SK-N-SH (cell line): ENCODE data around the gene GRIN2A. TPM values are rescaled to one million over a fixed set of nuclear protein-coding genes. Genes with fewer than 3 reads are reported as not detected.

ENCODE experiments used
- CTCF ChIA-PET: fragments of 300-600, 350-600 bp; formaldehyde crosslinking; extraction: SDS; loops from one replicate; lab custom pipeline; 2021; lab: Yijun Ruan, JAX
- POLR2A ChIA-PET: fragments of 350-600 bp; sonication (Branson Sonifier 250); formaldehyde crosslinking; extraction: SDS; loops from one replicate; lab custom pipeline; 2020; ENCODE audit warnings: antibody characterized with exemption, inconsistent platforms; lab: Yijun Ruan, JAX
- DNase-seq: peaks from one replicate; pipeline ENCODE4 v3.0.0; 2012
- H2AFZ ChIP-seq: fragments of 200-600 bp; sonication (generic); 2 replicates; pipeline ENCODE4 v1.8.1; 2016; ENCODE audit warnings: antibody characterized with exemption, mild to moderate bottlenecking, low read depth
- H3F3A ChIP-seq: fragments of 200-600 bp; sonication (generic); replicated peaks from 2 replicates; pipeline ENCODE3; 2016; ENCODE audit warnings: antibody characterized with exemption, mild to moderate bottlenecking; ENCODE audit not compliant: insufficient read depth
- H3K27ac ChIP-seq, 2 experiments: fragments of 200-500 bp in 1 of 2; fragments of 200-600 bp in 1 of 2; sonication (Bioruptor generic) in 1 of 2; sonication (generic), shearing (Covaris generic) in 1 of 2; 2 replicates each; pipeline versions ENCODE4 v1.5.1 to v1.6.1; 2014 to 2016; ENCODE audit warnings: low read depth in 2 of 2, inconsistent platforms in 1 of 2, low read length in 1 of 2, mild to moderate bottlenecking in 1 of 2, mixed read lengths in 1 of 2
- H3K27me3 ChIP-seq: fragments of 200-600 bp; sonication (generic), shearing (Covaris generic); 2 replicates; pipeline ENCODE4 v1.6.1; 2016; ENCODE audit warnings: mixed run types; ENCODE audit not compliant: insufficient read depth
- H3K36me3 ChIP-seq, 2 experiments: fragments of 200-500 bp in 1 of 2; fragments of 200-600 bp in 1 of 2; sonication (Bioruptor generic) in 1 of 2; sonication (generic) in 1 of 2; replicated peaks in 1 of 2; 2 replicates each; pipeline versions ENCODE3 to v1.5.1; 2014 to 2016; ENCODE audit warnings: low read length in 1 of 2, mild to moderate bottlenecking in 1 of 2; ENCODE audit not compliant: insufficient read depth in 2 of 2, control insufficient read depth in 1 of 2
- H3K4me1 ChIP-seq, 2 experiments: fragments of 200-500 bp in 1 of 2; fragments of 200-600 bp in 1 of 2; sonication (Bioruptor generic) in 1 of 2; sonication (generic), shearing (Covaris generic) in 1 of 2; 2 replicates each; pipeline versions ENCODE4 v1.5.1 to v1.6.1; 2014 to 2016; ENCODE audit warnings: low read depth in 1 of 2, low read length in 1 of 2, mixed run types in 1 of 2; ENCODE audit not compliant: insufficient read depth in 2 of 2, control insufficient read depth in 1 of 2
- H3K4me2 ChIP-seq: fragments of 200-600 bp; sonication (generic), shearing (Covaris generic); 2 replicates; pipeline ENCODE4 v1.6.1; 2017; ENCODE audit warnings: mixed run types
- H3K4me3 ChIP-seq, 2 experiments: fragments of 200-500 bp in 1 of 2; fragments of 200-600 bp in 1 of 2; sonication (Bioruptor generic) in 1 of 2; sonication (generic), shearing (Covaris generic) in 1 of 2; 2 replicates each; pipeline versions ENCODE4 v1.5.1 to v1.8.1; 2014 to 2016; ENCODE audit warnings: low read depth in 2 of 2, inconsistent platforms in 1 of 2, low read length in 1 of 2, mild to moderate bottlenecking in 1 of 2, mixed read lengths in 1 of 2, moderate library complexity in 1 of 2
- H3K79me2 ChIP-seq: fragments of 200-600 bp; sonication (generic); 2 replicates; pipeline ENCODE4 v1.8.1; 2017; ENCODE audit warnings: mild to moderate bottlenecking; ENCODE audit not compliant: insufficient read depth
- H3K9ac ChIP-seq: fragments of 200-600 bp; sonication (generic); 2 replicates; pipeline ENCODE4 v1.6.1; 2017; ENCODE audit warnings: mixed run types
- H3K9me2 ChIP-seq: fragments of 200-600 bp; sonication (generic); 2 replicates; pipeline ENCODE4 v1.6.1; 2017; ENCODE audit warnings: mixed run types
- H3K9me3 ChIP-seq: fragments of 200-600 bp; sonication (generic); 2 replicates; pipeline ENCODE4 v1.6.1; 2017; ENCODE audit warnings: mixed run types, mild to moderate bottlenecking, moderate library complexity
- H4K20me1 ChIP-seq: fragments of 200-600 bp; sonication (generic); 2 replicates; pipeline ENCODE4 v1.6.1; 2017; ENCODE audit warnings: mild to moderate bottlenecking, mixed run types; ENCODE audit not compliant: insufficient read depth
- CHD2 ChIP-seq: fragments of 150-350 bp; IDR thresholded peaks from 2 replicates; pipeline ENCODE4 v1.6.1; 2018; ENCODE audit warnings: low read length; ENCODE audit not compliant: partially characterized antibody
- EP300 ChIP-seq, 2 experiments: IDR thresholded peaks; 2 replicates each; pipeline versions ENCODE4 v1.4.0 to v1.6.1; 2012; ENCODE audit warnings: borderline replicate concordance in 1 of 2, low read depth in 1 of 2, low read length in 1 of 2
- FOXJ3 ChIP-seq: sonication (generic); formaldehyde crosslinking; IDR thresholded peaks from 2 replicates; pipeline ENCODE4 v1.5.1; 2020; ENCODE audit warnings: mild to moderate bottlenecking, missing genetic modification reagents
- FOXM1 ChIP-seq: IDR thresholded peaks from 2 replicates; pipeline ENCODE4 v1.4.0; 2012; ENCODE audit warnings: low read depth, mild to moderate bottlenecking
- GATA2 ChIP-seq: sonication (generic); formaldehyde crosslinking; IDR thresholded peaks from 2 replicates; pipeline ENCODE4 v1.5.0; 2020; ENCODE audit warnings: mild to moderate bottlenecking, missing genetic modification reagents
- IRF3 ChIP-seq: fragments of 150-350 bp; IDR thresholded peaks from 2 replicates; pipeline ENCODE4 v1.6.1; 2016; ENCODE audit warnings: mild to moderate bottlenecking, low read depth, low read length
- MAX ChIP-seq: IDR thresholded peaks from 2 replicates; pipeline ENCODE4 v1.4.0; 2012; ENCODE audit warnings: low read depth
- MEF2A ChIP-seq: IDR thresholded peaks from 2 replicates; pipeline ENCODE4 v1.4.0; 2012; ENCODE audit warnings: low read depth, borderline replicate concordance
- NFIC ChIP-seq: IDR thresholded peaks from 2 replicates; pipeline ENCODE4 v1.4.0; 2012; ENCODE audit warnings: borderline replicate concordance
- NRF1 ChIP-seq: IDR thresholded peaks from 2 replicates; pipeline ENCODE4 v1.6.1; 2012; ENCODE audit warnings: low read depth, mild to moderate bottlenecking, low read length
- PBX3 ChIP-seq: IDR thresholded peaks from 2 replicates; pipeline ENCODE4; 2012
- SIN3A ChIP-seq: IDR thresholded peaks from 2 replicates; pipeline ENCODE4 v1.6.1; 2012; ENCODE audit warnings: low read depth, mild to moderate bottlenecking, low read length, moderate library complexity, borderline replicate concordance
- SMC3 ChIP-seq: IDR thresholded peaks from 2 replicates; pipeline ENCODE4 v1.6.1; 2012; ENCODE audit warnings: low read depth, low read length, improper control_type of control experiment
- TCF12 ChIP-seq: IDR thresholded peaks from 2 replicates; pipeline ENCODE4 v1.4.0; 2012
- USF1 ChIP-seq: IDR thresholded peaks from 2 replicates; pipeline ENCODE4 v1.4.0; 2012; ENCODE audit warnings: low read depth, borderline replicate concordance
- YY1 ChIP-seq: IDR thresholded peaks from 2 replicates; pipeline ENCODE4 v1.4.0; 2012; ENCODE audit warnings: low read depth, mild to moderate bottlenecking
- ZBTB33 ChIP-seq: IDR thresholded peaks from 2 replicates; pipeline ENCODE4 v1.4.0; 2012; ENCODE audit warnings: low read depth, borderline replicate concordance
- WGBS: methylation state at CpG from one replicate; pipeline ENCODE4 v1.1.6; 2017; ENCODE audit warnings: low lambda C conversion rate; 5-methylcytosine and 5-hydroxymethylcytosine counted together
- polyA plus RNA-seq, 3 experiments: library from polyadenylated mRNA; depleted of rRNA; stranded (reverse); fragments of >200 nt; gene quantifications; 2 replicates each; pipeline ENCODE4 v1.2.3, GENCODE V29; 2012

GRIN2A gene
- polyA plus RNA-seq, 1 of the 3 experiments (the other 2 are of a cell fraction), result not detected

GRCh38 chr16:9820476-9821246 is 361.6 kb downstream of the GRIN2A start:
- Histone ChIP-seq H4K20me1 (no peaks in the 10 kb centered on the region), H3K27ac (no peak overlapping the region), H3K9me3 (no peaks in the 10 kb centered on the region), H3K36me3 (no peaks in the 10 kb centered on the region), H3K27me3 (no peaks in the 10 kb centered on the region), H3K9me2 (no peaks in the 10 kb centered on the region), H3K4me2 (no peak overlapping the region), H3K79me2 (no peaks in the 10 kb centered on the region), H3K4me1 (no peaks in the 10 kb centered on the region), H3F3A (no peaks in the 10 kb centered on the region), H2AFZ (no peak overlapping the region)
- POLR2A ChIA-PET, result no interaction called here
- CTCF ChIA-PET, result no interaction called here
- TF ChIP-seq MEF2A (no peak), FOXJ3 (CRISPR knock-in tag) (no peak), NFIC (no peak), TCF12 (no peak), EP300 (IDR thresholded peaks at IDR 0.05; ENCODE audit: borderline replicate concordance in 1 of 2, low read depth in 1 of 2, low read length in 1 of 2) (no peak), NRF1 (no peak), USF1 (no peak), ZBTB33 (no peak), MAX (no peak), YY1 (no peak), FOXM1 (no peak), GATA2 (no peak), SMC3 (no peak), PBX3 (no peak), CHD2 (no peak), SIN3A (no peak), IRF3 (no peak)
- TF ChIP-seq, all 33 proteins: peak for 0
- no peak overlapping the region for H3K4me3 ChIP-seq
- no peak overlapping the region for H3K9ac ChIP-seq
- WGBS, result 40% methylated on average over 8 of the region's 8 CpGs
- DNase-seq, result no peak
